Measurements from ENCODE around the gene GPR137.
A peak's percentile ranks its signal among the peaks of the same experiment; 100 is the strongest.

Gene GPR137

DNA sequence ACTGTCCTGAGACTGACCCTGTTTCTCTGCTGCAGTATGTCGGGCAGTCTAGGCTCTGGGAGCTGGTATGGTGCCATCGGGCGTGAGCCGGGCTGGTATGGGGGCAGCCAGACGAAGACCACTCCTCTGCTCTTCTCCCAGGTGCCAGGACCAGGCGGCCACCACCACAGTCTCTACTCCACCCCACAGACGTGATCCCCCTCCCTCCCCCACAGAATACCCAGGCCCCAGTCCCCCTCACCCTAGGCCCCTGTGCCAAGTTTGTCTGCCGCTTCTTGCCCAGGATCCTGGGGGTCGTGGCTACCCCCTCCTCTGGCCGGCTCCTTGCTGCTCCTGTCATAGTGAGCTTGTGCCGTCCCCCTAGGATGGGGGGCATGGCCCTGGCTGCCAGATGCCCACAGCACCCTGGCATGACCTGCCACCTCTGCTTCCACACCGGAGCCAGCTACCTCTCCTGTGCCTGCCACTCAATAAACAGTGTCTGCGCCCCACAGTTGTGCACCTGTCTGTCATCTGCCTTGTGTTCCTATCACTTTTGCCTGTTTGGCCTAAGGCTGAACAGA is 3.4 kb downstream of the GPR137 start:
- H3K27ac ChIP-seq: no peak overlapping the region
- no peaks in the 10 kb centered on the region for H3K36me3 ChIP-seq (ENCODE audit: insufficient read depth, low read length)
- DNase-seq (ENCODE audit: low read depth, low spot score): no peak
- no peak overlapping the region for H3K4me3 ChIP-seq
- no peak overlapping the region for H3K9ac ChIP-seq (ENCODE audit: insufficient read length)
- H3K9me3 ChIP-seq (ENCODE audit: low read depth, low read length): no peaks in the 10 kb centered on the region
- TF ChIP-seq FOXP2 (optimal IDR thresholded peaks at IDR 0.05; ENCODE audit: control extremely low read depth, extremely low read length, insufficient read depth): no peak
- no peak for TF ChIP-seq POLR2AphosphoS5 (IDR thresholded peaks at IDR 0.05; ENCODE audit: borderline replicate concordance, low read depth, low read length)
- TF ChIP-seq EZH2 (IDR thresholded peaks at IDR 0.05): no peak

DNA sequence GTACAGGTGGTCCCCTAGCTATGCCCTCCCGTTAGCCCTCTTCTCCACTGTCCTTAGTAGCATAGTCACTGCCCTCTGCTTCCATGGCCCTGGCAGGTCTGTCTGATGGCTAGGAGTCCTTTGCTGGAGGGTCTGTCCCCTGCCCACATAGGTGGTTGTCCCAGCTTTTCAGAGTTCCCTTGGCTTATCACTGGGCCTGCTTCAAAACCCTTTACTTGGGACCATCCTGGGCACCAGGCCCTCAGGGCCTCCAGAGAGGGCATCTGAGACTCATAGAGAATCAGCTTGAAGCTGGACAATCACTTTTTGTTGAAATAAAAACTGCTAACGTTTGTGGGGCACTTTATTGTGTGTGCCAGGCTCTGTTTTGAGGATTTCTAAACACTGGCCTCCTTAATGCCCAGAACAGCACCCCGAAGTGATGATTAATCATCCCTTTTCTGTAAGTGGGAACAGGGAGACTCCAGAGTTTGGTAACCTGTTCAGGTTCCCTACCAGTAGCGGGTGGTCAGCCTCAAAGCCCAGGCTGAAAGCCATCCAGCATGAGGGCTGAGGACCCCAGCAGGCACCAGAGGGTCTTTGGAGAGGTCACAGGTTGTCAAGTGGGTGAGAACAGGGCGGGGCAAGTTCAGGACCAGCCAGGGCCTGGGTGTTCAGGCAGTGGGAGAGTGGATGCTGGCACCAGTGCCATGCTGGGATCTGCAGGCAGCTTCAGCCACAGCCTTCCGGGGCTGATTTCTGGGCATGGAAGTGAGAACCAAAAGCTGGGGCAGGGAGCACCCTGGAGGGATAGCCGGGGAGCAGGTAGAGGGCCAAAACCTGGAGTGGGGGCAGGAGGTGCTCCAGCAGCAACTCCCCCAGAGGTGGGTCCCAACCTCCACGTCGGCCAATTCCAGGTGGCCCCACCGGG is 5.0 kb downstream of the GPR137 start:
- TF ChIP-seq POLR2AphosphoS5 (IDR thresholded peaks at IDR 0.05; ENCODE audit: borderline replicate concordance, low read depth, low read length): no peak
- TF ChIP-seq EZH2 (IDR thresholded peaks at IDR 0.05): no peak
- no peak for TF ChIP-seq FOXP2 (optimal IDR thresholded peaks at IDR 0.05; ENCODE audit: control extremely low read depth, extremely low read length, insufficient read depth)
- Histone ChIP-seq H3K4me3 (no peak overlapping the region), H3K9me3 (ENCODE audit: low read depth, low read length) (no peaks in the 10 kb centered on the region), H3K9ac (ENCODE audit: insufficient read length) (no peak overlapping the region), H3K36me3 (ENCODE audit: insufficient read depth, low read length) (no peaks in the 10 kb centered on the region), H3K27ac (no peak overlapping the region)
- no peak for DNase-seq (ENCODE audit: low read depth, low spot score)

DNA sequence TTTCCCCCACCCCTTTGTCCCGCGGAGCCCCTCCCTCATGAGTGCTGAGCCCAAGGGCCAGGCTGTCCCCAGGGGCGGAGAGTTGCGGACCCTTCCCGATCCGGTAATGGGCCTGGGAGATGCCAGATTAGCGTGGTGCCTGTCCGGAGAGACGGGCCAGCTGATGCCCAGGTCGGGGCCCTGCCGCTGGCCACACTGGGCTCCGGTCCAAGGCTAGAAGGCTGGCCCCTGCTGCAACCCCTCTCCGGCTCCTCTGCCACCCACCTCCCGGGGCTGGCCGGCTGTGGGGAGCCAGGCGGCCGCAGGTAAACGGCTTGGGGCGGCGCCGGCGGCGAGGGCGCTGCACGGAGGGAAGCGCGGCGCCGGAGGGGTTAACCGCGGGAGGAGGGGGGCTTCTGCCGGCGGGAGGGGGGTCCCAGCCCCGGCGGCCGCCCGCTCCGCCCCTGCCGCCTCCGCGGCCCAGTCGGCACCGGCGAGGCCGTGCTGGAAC is 5.7 kb downstream of the GPR137 start, which contains the start of gene KCNK4:
Gene KCNK4 (plus strand): TSS at position 41 of the 490 bp plus-strand sequence. CDS start 1,717 bp downstream, outside the sequence.
- H3K9ac ChIP-seq (ENCODE audit: insufficient read length): no peak within 1 kb of the TSS
- H3K27ac ChIP-seq: no peak within 1 kb of the TSS
- H3K4me3 ChIP-seq: peak within 1 kb of the TSS; percentile 56
- DNase-seq (ENCODE audit: low read depth, low spot score): no peak
- H3K9me3 ChIP-seq (ENCODE audit: low read depth, low read length): no peaks in the 10 kb centered on the region
- no peaks in the 10 kb centered on the region for H3K36me3 ChIP-seq (ENCODE audit: insufficient read depth, low read length)
- TF ChIP-seq EZH2 (IDR thresholded peaks at IDR 0.05): no peak
- no peak for TF ChIP-seq FOXP2 (optimal IDR thresholded peaks at IDR 0.05; ENCODE audit: control extremely low read depth, extremely low read length, insufficient read depth)
- no peak for TF ChIP-seq POLR2AphosphoS5 (IDR thresholded peaks at IDR 0.05; ENCODE audit: borderline replicate concordance, low read depth, low read length)

DNA sequence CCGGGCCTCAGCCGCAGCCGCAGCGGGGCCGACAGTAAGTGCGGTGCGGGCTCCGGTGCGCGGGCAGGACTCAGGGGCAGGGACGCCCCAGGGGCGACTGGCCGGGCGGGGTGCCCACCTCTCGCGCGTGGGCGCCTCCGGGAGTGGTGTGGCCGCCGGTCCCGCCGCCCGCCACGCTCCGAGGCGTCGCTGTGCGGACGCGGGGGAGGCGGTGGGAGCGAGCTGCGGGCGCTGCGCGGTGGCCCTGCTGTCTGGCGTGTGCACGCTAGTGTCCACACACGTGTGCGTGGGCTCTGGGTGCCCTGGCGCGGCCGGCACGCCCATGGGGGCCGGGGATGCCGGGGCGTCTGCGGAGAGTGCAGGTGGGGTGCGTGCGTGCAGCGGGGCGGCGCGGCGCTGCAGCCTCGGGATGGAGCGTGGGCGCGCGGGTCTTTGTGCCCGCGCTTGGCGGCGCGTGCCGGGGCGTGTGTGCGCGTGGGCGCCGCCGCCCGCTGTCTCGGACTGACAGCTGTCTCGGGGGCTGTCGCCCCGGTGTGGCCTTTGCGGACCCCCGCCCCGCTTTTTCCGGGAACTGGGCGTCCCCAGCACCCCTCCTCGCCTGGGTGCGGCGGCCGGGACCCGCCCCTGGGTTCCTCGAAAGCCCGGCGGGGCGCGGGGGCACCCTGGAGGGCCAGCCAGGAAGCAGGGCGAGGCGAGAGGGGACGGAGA is 6.3 kb downstream of the GPR137 start:
- Histone ChIP-seq H3K4me3 (peak overlapping the region; percentile 56), H3K27ac (no peak overlapping the region), H3K9me3 (ENCODE audit: low read depth, low read length) (no peaks in the 10 kb centered on the region), H3K36me3 (ENCODE audit: insufficient read depth, low read length) (no peaks in the 10 kb centered on the region), H3K9ac (ENCODE audit: insufficient read length) (no peak overlapping the region)
- TF ChIP-seq FOXP2 (optimal IDR thresholded peaks at IDR 0.05; ENCODE audit: control extremely low read depth, extremely low read length, insufficient read depth) (no peak), POLR2AphosphoS5 (IDR thresholded peaks at IDR 0.05; ENCODE audit: borderline replicate concordance, low read depth, low read length) (no peak), EZH2 (IDR thresholded peaks at IDR 0.05) (no peak)
- DNase-seq (ENCODE audit: low read depth, low spot score): no peak

DNA sequence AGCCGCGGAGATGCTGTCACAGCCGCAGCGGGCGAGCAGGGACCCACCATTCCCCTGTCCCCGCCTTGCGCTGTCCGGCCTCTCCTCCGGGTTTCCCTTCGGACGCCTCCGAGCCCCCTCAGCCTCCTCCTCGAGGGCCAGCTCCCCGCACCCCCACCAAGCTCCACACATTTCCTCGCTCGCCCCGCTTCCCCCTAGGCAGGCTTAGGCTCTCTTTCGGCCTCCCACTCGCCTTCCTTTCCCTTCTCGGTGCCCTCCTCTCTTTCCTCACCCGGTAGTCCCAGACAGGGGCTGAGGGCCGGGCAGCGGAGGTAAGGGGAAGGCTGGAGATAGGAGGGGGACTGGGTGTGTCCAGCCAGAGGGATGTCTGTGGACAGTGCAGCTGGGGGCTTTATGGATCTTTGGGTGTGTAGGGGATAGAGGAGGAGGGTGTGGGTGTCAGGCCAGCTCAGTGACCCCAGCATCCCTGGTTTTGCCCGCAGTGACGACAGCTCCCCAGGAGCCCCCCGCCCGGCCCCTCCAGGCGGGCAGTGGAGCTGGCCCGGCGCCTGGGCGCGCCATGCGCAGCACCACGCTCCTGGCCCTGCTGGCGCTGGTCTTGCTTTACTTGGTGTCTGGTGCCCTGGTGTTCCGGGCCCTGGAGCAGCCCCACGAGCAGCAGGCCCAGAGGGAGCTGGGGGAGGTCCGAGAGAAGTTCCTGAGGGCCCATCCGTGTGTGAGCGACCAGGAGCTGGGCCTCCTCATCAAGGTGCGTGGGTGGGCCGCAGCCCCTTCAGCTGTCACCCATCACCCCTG is 7.0 kb downstream of the GPR137 start:
- H3K9ac ChIP-seq (ENCODE audit: insufficient read length): no peak overlapping the region
- no peak for DNase-seq (ENCODE audit: low read depth, low spot score)
- TF ChIP-seq POLR2AphosphoS5 (IDR thresholded peaks at IDR 0.05; ENCODE audit: borderline replicate concordance, low read depth, low read length): no peak
- no peak for TF ChIP-seq FOXP2 (optimal IDR thresholded peaks at IDR 0.05; ENCODE audit: control extremely low read depth, extremely low read length, insufficient read depth)
- TF ChIP-seq EZH2 (IDR thresholded peaks at IDR 0.05): no peak
- H3K27ac ChIP-seq: no peak overlapping the region
- H3K9me3 ChIP-seq (ENCODE audit: low read depth, low read length): no peaks in the 10 kb centered on the region
- peak overlapping the region; percentile 56 for H3K4me3 ChIP-seq
- H3K36me3 ChIP-seq (ENCODE audit: insufficient read depth, low read length): no peaks in the 10 kb centered on the region

DNA sequence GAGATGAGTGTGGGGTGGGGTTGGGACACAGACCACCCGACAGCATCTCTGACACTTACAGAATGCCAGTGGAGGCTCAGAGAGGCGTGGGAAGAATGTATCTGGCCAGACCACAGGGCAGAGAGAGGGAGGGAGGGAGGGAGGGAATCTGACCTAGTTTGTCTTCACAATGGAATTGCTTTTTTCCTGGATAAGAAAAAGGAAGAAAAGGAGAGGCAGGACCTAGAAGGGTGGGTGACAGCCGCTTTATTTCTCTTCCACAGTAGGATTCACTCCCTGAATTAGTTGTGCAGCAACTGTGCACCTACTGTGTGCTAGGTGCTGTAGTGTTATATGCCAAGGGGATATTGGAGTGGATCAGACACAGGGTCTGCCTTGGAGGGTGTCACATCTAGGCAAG is 9.1 kb downstream of the GPR137 start:
- H3K36me3 ChIP-seq (ENCODE audit: insufficient read depth, low read length): no peaks in the 10 kb centered on the region
- DNase-seq (ENCODE audit: low read depth, low spot score): no peak
- H3K27ac ChIP-seq: no peak overlapping the region
- TF ChIP-seq EZH2 (IDR thresholded peaks at IDR 0.05) (no peak), POLR2AphosphoS5 (IDR thresholded peaks at IDR 0.05; ENCODE audit: borderline replicate concordance, low read depth, low read length) (no peak), FOXP2 (optimal IDR thresholded peaks at IDR 0.05; ENCODE audit: control extremely low read depth, extremely low read length, insufficient read depth) (no peak)
- H3K9ac ChIP-seq (ENCODE audit: insufficient read length): no peak overlapping the region
- no peaks in the 10 kb centered on the region for H3K9me3 ChIP-seq (ENCODE audit: low read depth, low read length)
- no peak overlapping the region for H3K4me3 ChIP-seq

DNA sequence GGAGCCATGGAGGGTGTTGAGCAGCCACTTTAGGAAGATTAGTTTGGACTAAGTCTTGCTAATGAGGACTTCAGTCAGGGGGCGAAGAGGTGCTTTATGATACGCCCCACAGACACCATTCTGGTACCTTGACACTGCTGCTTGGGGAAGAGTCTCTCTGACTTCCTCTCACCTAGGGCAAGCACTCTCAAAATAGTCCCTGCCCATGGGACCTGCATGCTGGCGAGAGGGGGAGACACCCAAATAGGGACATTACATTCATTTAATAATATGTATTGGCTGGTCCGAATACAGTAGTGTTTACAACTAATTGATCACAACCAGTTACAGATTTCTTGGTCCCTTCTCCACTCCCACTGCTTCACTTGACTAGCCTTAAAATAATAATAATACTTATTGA is 10.1 kb downstream of the GPR137 start:
- Histone ChIP-seq H3K27ac (no peak overlapping the region), H3K9me3 (ENCODE audit: low read depth, low read length) (no peaks in the 10 kb centered on the region)
- TF ChIP-seq EZH2 (IDR thresholded peaks at IDR 0.05): no peak
- no peak for TF ChIP-seq FOXP2 (optimal IDR thresholded peaks at IDR 0.05; ENCODE audit: control extremely low read depth, extremely low read length, insufficient read depth)
- TF ChIP-seq POLR2AphosphoS5 (IDR thresholded peaks at IDR 0.05; ENCODE audit: borderline replicate concordance, low read depth, low read length): no peak

More for the DNA sequence above, 10.1 kb downstream of the GPR137 start:
- DNase-seq (ENCODE audit: low read depth, low spot score): no peak
- Histone ChIP-seq H3K36me3 (ENCODE audit: insufficient read depth, low read length) (no peaks in the 10 kb centered on the region), H3K9ac (ENCODE audit: insufficient read length) (no peak overlapping the region), H3K4me3 (no peak overlapping the region)

Data from SK-N-MC (cell line).